HCT116 (cell line): ENCODE data around the gene TMCO6. TPM values are rescaled to one million over a fixed set of nuclear protein-coding genes. Genes with fewer than 3 reads are reported as not detected.

Experiments
- ATAC-seq: fragments of 200-7000 bp; cut with Tn5 transposase; 2 replicates; pipeline ENCODE4 v1.9.1; 2020; ENCODE audit warnings: mild to moderate bottlenecking, moderate library complexity
- BruUV-seq: library from RNA; stranded (reverse); fragments of 400-500 nt; replicated peaks from 2 replicates; lab custom pipeline; 2021; lab: Mats Ljungman, UMichigan
- CTCF ChIA-PET: fragments of 300-600 bp; sonication (Branson Sonifier 250); formaldehyde crosslinking; loops from one replicate; lab custom pipeline; 2021; ENCODE audit warnings: antibody characterized with exemption; lab: Charles Lee
- POLR2A ChIA-PET: fragments of 300-600, 350-600 bp; sonication (Branson Sonifier 250); formaldehyde crosslinking; loops from one replicate; lab custom pipeline; 2021; ENCODE audit warnings: antibody characterized with exemption; lab: Charles Lee
- RAD21 ChIA-PET, 2 experiments: fragments of 300-600 bp; sonication (Branson Sonifier 250); formaldehyde crosslinking; loops; one replicate each; lab custom pipeline; 2023; ENCODE audit warnings: low total read pairs in 2 of 2; ENCODE audit not compliant: uncharacterized antibody in 2 of 2, unreplicated experiment in 2 of 2, low non-redundant PET in 1 of 2; lab: Charles Lee
- DNase-seq: peaks from one replicate; pipeline ENCODE4 v3.0.0-alpha.2; 2010; ENCODE audit warnings: low read depth, low spot score
- H2AFZ ChIP-seq: fragments of 200-600 bp; shearing (Covaris generic), sonication (generic); 2 replicates; pipeline ENCODE4 v1.6.1; 2017; ENCODE audit warnings: low read depth, mixed run types, mixed read lengths, antibody characterized with exemption, low read length; ENCODE audit not compliant: poor library complexity, severe bottlenecking
- H3K27ac ChIP-seq: 2 replicates; pipeline ENCODE4 v1.5.1; 2012; ENCODE audit warnings: low read depth, low read length
- H3K27me3 ChIP-seq: fragments of 200-600 bp; sonication (generic); 2 replicates; pipeline ENCODE4 v1.6.1; 2016; ENCODE audit warnings: mixed run types, low read length, mixed read lengths; ENCODE audit not compliant: insufficient read depth
- H3K36me3 ChIP-seq, 2 experiments: fragments of 200-500 bp in 1 of 2; fragments of 200-600 bp in 1 of 2; sonication (Bioruptor generic) in 1 of 2; sonication (generic) in 1 of 2; 2 replicates each; pipeline versions ENCODE4 v1.5.1 to v1.6.1; 2014 to 2016; ENCODE audit warnings: low read length in 2 of 2, inconsistent platforms in 1 of 2, mixed read lengths in 1 of 2, mixed run types in 1 of 2; ENCODE audit not compliant: insufficient read depth in 2 of 2, control insufficient read depth in 1 of 2
- H3K4me1 ChIP-seq, 2 experiments: fragments of 200-600 bp in 1 of 2; sonication (generic) in 1 of 2; 2 replicates each; pipeline versions ENCODE4 v1.5.1 to v1.6.1; 2012 to 2017; ENCODE audit warnings: low read length in 2 of 2, inconsistent platforms in 1 of 2, mild to moderate bottlenecking in 1 of 2, mixed read lengths in 1 of 2, mixed run types in 1 of 2, moderate library complexity in 1 of 2; ENCODE audit not compliant: insufficient read depth in 2 of 2, control insufficient read depth in 1 of 2
- H3K4me2 ChIP-seq: fragments of 200-600 bp; sonication (generic); 2 replicates; pipeline ENCODE4 v1.6.1; 2017; ENCODE audit warnings: mixed run types, low read length, mixed read lengths
- H3K4me3 ChIP-seq, 2 experiments: fragments of 200-600 bp in 1 of 2; sonication (generic) in 1 of 2; replicated peaks in 1 of 2; 2 replicates each; pipeline ENCODE4 v1.5.1; 2011 to 2016; ENCODE audit warnings: low read length in 2 of 2, control low read depth in 1 of 2, low read depth in 1 of 2, mild to moderate bottlenecking in 1 of 2, mixed read lengths in 1 of 2, mixed run types in 1 of 2
- H3K79me2 ChIP-seq: fragments of 200-600 bp; sonication (generic); 2 replicates; pipeline ENCODE4 v1.6.1; 2017; ENCODE audit warnings: mild to moderate bottlenecking, mixed run types, low read length, moderate library complexity, mixed read lengths; ENCODE audit not compliant: insufficient read depth
- H3K9ac ChIP-seq: fragments of 200-600 bp; sonication (generic); 2 replicates; pipeline ENCODE4 v1.6.1; 2016; ENCODE audit warnings: low read length, mixed read lengths
- H3K9me2 ChIP-seq: fragments of 200-600 bp; sonication (generic), shearing (Covaris generic); 2 replicates; pipeline ENCODE4 v1.6.1; 2017; ENCODE audit warnings: mixed run types, mild to moderate bottlenecking, moderate library complexity; ENCODE audit not compliant: insufficient read depth
- H3K9me3 ChIP-seq, 2 experiments: fragments of 200-500 bp in 1 of 2; fragments of 200-600 bp in 1 of 2; sonication (Bioruptor generic) in 1 of 2; sonication (generic) in 1 of 2; 2 replicates each; pipeline ENCODE4 v1.6.1; 2014 to 2017; ENCODE audit warnings: low read length in 2 of 2, mixed read lengths in 2 of 2, inconsistent platforms in 1 of 2, low read depth in 1 of 2, mild to moderate bottlenecking in 1 of 2, mixed run types in 1 of 2, moderate library complexity in 1 of 2; ENCODE audit not compliant: control insufficient read depth in 1 of 2, insufficient read depth in 1 of 2
- H4K20me1 ChIP-seq: fragments of 200-600 bp; sonication (generic), shearing (Covaris generic); 2 replicates; pipeline ENCODE4 v1.6.1; 2017; ENCODE audit warnings: mixed run types, mild to moderate bottlenecking, moderate library complexity; ENCODE audit not compliant: insufficient read depth
- CBX3 ChIP-seq: IDR thresholded peaks from 2 replicates; pipeline ENCODE4 v1.6.1; 2012; ENCODE audit warnings: low read depth
- CEBPB ChIP-seq: IDR thresholded peaks from 2 replicates; pipeline ENCODE4 v1.6.1; 2012; ENCODE audit warnings: low read depth
- CTCF ChIP-seq, 3 experiments: fragments of 200-600 bp in 1 of 3; sonication (generic) in 1 of 3; IDR thresholded peaks in 2 of 3; conservative IDR thresholded peaks in 1 of 3; 2 replicates each; pipeline ENCODE4 v1.5.1; 2012 to 2017; ENCODE audit warnings: low read depth in 2 of 3, low read length in 2 of 3, antibody characterized with exemption in 1 of 3, borderline replicate concordance in 1 of 3, control low read depth in 1 of 3, mild to moderate bottlenecking in 1 of 3, mixed read lengths in 1 of 3, mixed run types in 1 of 3, moderate library complexity in 1 of 3; ENCODE audit not compliant: insufficient read depth in 1 of 3
- EGR1 ChIP-seq: IDR thresholded peaks from 2 replicates; pipeline ENCODE4 v1.6.1; 2012; ENCODE audit warnings: low read depth
- EZH2 ChIP-seq: fragments of 200-600 bp; sonication (generic); IDR thresholded peaks from 2 replicates; pipeline ENCODE4 v1.6.1; 2017; ENCODE audit warnings: antibody characterized with exemption, mixed run types
- FOSL1 ChIP-seq: IDR thresholded peaks from 2 replicates; pipeline ENCODE4 v1.6.1; 2012; ENCODE audit warnings: low read depth
- JUND ChIP-seq: IDR thresholded peaks from 2 replicates; pipeline ENCODE4 v1.6.1; 2012
- RAD21 ChIP-seq: IDR thresholded peaks from 2 replicates; pipeline ENCODE4 v1.6.1; 2012; ENCODE audit warnings: low read depth, mild to moderate bottlenecking
- REST ChIP-seq: IDR thresholded peaks from 2 replicates; pipeline ENCODE4 v1.6.1; 2012; ENCODE audit warnings: low read depth
- SIN3A ChIP-seq: IDR thresholded peaks from 2 replicates; pipeline ENCODE4 v1.6.1; 2012; ENCODE audit warnings: low read depth
- SP1 ChIP-seq: IDR thresholded peaks from 2 replicates; pipeline ENCODE4 v1.6.1; 2012; ENCODE audit warnings: low read depth
- SRF ChIP-seq: IDR thresholded peaks from 2 replicates; pipeline ENCODE4 v1.6.1; 2012; ENCODE audit warnings: low read depth
- TCF7L2 ChIP-seq: IDR thresholded peaks from 2 replicates; pipeline ENCODE4 v1.7.0; 2011; ENCODE audit warnings: borderline replicate concordance, inconsistent platforms; ENCODE audit not compliant: insufficient read depth, insufficient read length; ENCODE audit errors: extremely low read depth
- ZNF274 ChIP-seq: fragments of 200-500 bp; sonication (Bioruptor generic); IDR thresholded peaks from 2 replicates; pipeline ENCODE4 v1.6.1; 2014; ENCODE audit warnings: mild to moderate bottlenecking, low read depth, low read length, inconsistent platforms
- intact Hi-C: fragments of 100-400 bp; cut with micrococcal nuclease; formaldehyde crosslinking; loops from 2 replicates; pipeline ENCODE4 v1.10.0; 2022
- total RNA-seq: library from RNA; stranded (reverse); gene quantifications from one replicate; pipeline ENCODE4 v1.2.1, GENCODE V29; 2021; ENCODE audit not compliant: unreplicated experiment

The TMCO6 gene
- total RNA-seq, 1 experiment from 2014 or later = 28.0 TPM

- no peak overlapping the region for H2AFZ ChIP-seq
- no peak overlapping the region for H3K4me2 ChIP-seq
- RAD21 ChIA-PET = no interaction called here
- no peak for DNase-seq
- intact Hi-C loops = no loop called here
- no peak for ATAC-seq
- no peaks in the 10 kb centered on the region for H3K27me3 ChIP-seq
- no peaks in the 10 kb centered on the region for H3K79me2 ChIP-seq
- no peaks in the 10 kb centered on the region for H3K9me3 ChIP-seq
- peaks cover 0 to 9% of the 10 kb centered on the region in 2 experiments; a peak in 2 of 4 replicates for H3K4me1 ChIP-seq
- H3K27ac ChIP-seq = no peak overlapping the region
- no peak overlapping the region for H3K4me3 ChIP-seq
- H3K9me2 ChIP-seq = no peaks in the 10 kb centered on the region
- TF ChIP-seq EZH2 = no peak
- TF ChIP-seq SP1 = no peak
- no peak for TF ChIP-seq TCF7L2
- TF ChIP-seq CEBPB = no peak
- no peak for TF ChIP-seq FOSL1
- TF ChIP-seq SRF = no peak
- no peak for TF ChIP-seq CBX3
- no peak for TF ChIP-seq EGR1
- TF ChIP-seq JUND = no peak
- no peak for TF ChIP-seq SIN3A
- no peak for TF ChIP-seq RAD21
- TF ChIP-seq ZNF274 = no peak
- TF ChIP-seq REST = no peak
- TF ChIP-seq CTCF (IDR thresholded peaks at IDR 0.05 in 2 of 3, conservative IDR thresholded peaks at IDR 0.05 in 1 of 3; ENCODE audit: borderline replicate concordance in 1 of 3, insufficient read depth in 1 of 3, low read depth in 2 of 3, low read length in 2 of 3) = no peak
- TF ChIP-seq, all 23 proteins: peak for 0
- Histone ChIP-seq H3K9ac (no peak overlapping the region), H4K20me1 (no peaks in the 10 kb centered on the region), H3K36me3 (no peaks in the 10 kb centered on the region)
- no TSS peak for BruUV-seq
- CTCF ChIA-PET = no interaction called here
- POLR2A ChIA-PET = no interaction called here
These were observed 5.8 kb upstream of the TMCO6 start for GRCh38 chr5:140633501-140633900.
